ENCODE data around the gene ISCA1. TPM values are rescaled to one million over a fixed set of nuclear protein-coding genes. Genes with fewer than 3 reads are reported as not detected.

Gene ISCA1
- polyA plus RNA-seq, 1 experiment = 31.4 TPM

GRCh38 chr9:86280580-86280979 is 1.8 kb downstream of the ISCA1 start:
- POLR2A ChIA-PET = no interaction called here
- CTCF ChIA-PET = no interaction called here
- Histone ChIP-seq H3K9me3 (ENCODE audit: control insufficient read depth, insufficient read depth, low read length) (no peaks in the 10 kb centered on the region; the same call in 1 of the 2 replicates), H3K27me3 (ENCODE audit: control insufficient read depth, insufficient read depth, low read length) (no peaks in the 10 kb centered on the region), H3K27ac (ENCODE audit: low read depth, low read length) (no peak overlapping the region), H3K4me3 (ENCODE audit: low read depth, low read length) (no peak overlapping the region)
- TF ChIP-seq CTCF (IDR thresholded peaks at IDR 0.05; ENCODE audit: low read depth, low read length) = no peak
- no peak for DNase-seq (ENCODE audit: low read depth, low spot score)

GRCh38 chr9:86279839-86280238 is 2.5 kb downstream of the ISCA1 start:
- H3K27me3 ChIP-seq (ENCODE audit: control insufficient read depth, insufficient read depth, low read length) = no peaks in the 10 kb centered on the region
- ChIA-PET CTCF (no interaction called here), POLR2A (no interaction called here)
- TF ChIP-seq CTCF (IDR thresholded peaks at IDR 0.05; ENCODE audit: low read depth, low read length) = no peak
- H3K9me3 ChIP-seq (ENCODE audit: control insufficient read depth, insufficient read depth, low read length) = no peaks in the 10 kb centered on the region; the same call in 1 of the 2 replicates
- no peak overlapping the region for H3K4me3 ChIP-seq (ENCODE audit: low read depth, low read length)
- no peak for DNase-seq (ENCODE audit: low read depth, low spot score)
- H3K27ac ChIP-seq (ENCODE audit: low read depth, low read length) = no peak overlapping the region

GRCh38 chr9:86277072-86277471 is 5.3 kb downstream of the ISCA1 start:
- POLR2A ChIA-PET = no interaction called here
- Histone ChIP-seq H3K27ac (ENCODE audit: low read depth, low read length) (no peak overlapping the region), H3K4me3 (ENCODE audit: low read depth, low read length) (no peak overlapping the region), H3K9me3 (ENCODE audit: control insufficient read depth, insufficient read depth, low read length) (no peaks in the 10 kb centered on the region), H3K27me3 (ENCODE audit: control insufficient read depth, insufficient read depth, low read length) (no peaks in the 10 kb centered on the region)
- DNase-seq (ENCODE audit: low read depth, low spot score) = no peak
- CTCF ChIA-PET = interaction anchor here (1.9 kb wide), 1 partner anchor 75 kb away, joined by 11 read pairs; no protein-coding TSS in a partner anchor
- no peak for TF ChIP-seq CTCF (IDR thresholded peaks at IDR 0.05; ENCODE audit: low read depth, low read length)

GRCh38 chr9:86275962-86276361 is 6.4 kb downstream of the ISCA1 start:
- ChIA-PET CTCF (interaction anchor here (0.7 to 1.9 kb wide), 3 partner anchors 9 to 80 kb away, joined by 5 to 11 read pairs (median 8); no protein-coding TSS in a partner anchor), POLR2A (no interaction called here)
- Histone ChIP-seq H3K27ac (ENCODE audit: low read depth, low read length) (no peak overlapping the region), H3K9me3 (ENCODE audit: control insufficient read depth, insufficient read depth, low read length) (no peaks in the 10 kb centered on the region), H3K4me3 (ENCODE audit: low read depth, low read length) (no peak overlapping the region), H3K27me3 (ENCODE audit: control insufficient read depth, insufficient read depth, low read length) (no peaks in the 10 kb centered on the region)
- no peak for DNase-seq (ENCODE audit: low read depth, low spot score)
- TF ChIP-seq CTCF (IDR thresholded peaks at IDR 0.05; ENCODE audit: low read depth, low read length) = peak; percentile 28; the same call in 1 of the 2 replicates

GRCh38 chr9:86274821-86275643 is 7.3 kb downstream of the ISCA1 start:
- ChIA-PET CTCF (interaction anchor here (1.4 to 1.9 kb wide), 3 partner anchors 8 to 73 kb away, joined by 5 to 12 read pairs (median 11); no protein-coding TSS in a partner anchor), POLR2A (no interaction called here)
- no peak overlapping the region for H3K27ac ChIP-seq (ENCODE audit: low read depth, low read length)
- no peak for TF ChIP-seq CTCF (IDR thresholded peaks at IDR 0.05; ENCODE audit: low read depth, low read length)
- H3K4me3 ChIP-seq (ENCODE audit: low read depth, low read length) = no peak overlapping the region
- no peak for DNase-seq (ENCODE audit: low read depth, low spot score)
- no peaks in the 10 kb centered on the region for H3K9me3 ChIP-seq (ENCODE audit: control insufficient read depth, insufficient read depth, low read length)
- no peaks in the 10 kb centered on the region for H3K27me3 ChIP-seq (ENCODE audit: control insufficient read depth, insufficient read depth, low read length)
